ENCODE measurements around the gene CHCHD3. TPM values are rescaled to one million over a fixed set of nuclear protein-coding genes. Genes with fewer than 3 reads are reported as not detected.

The CHCHD3 gene
- total and polyA plus RNA-seq, 2 of the 4 experiments (the other 2 are of a cell fraction) = 56.9 to 141 TPM

DNA sequence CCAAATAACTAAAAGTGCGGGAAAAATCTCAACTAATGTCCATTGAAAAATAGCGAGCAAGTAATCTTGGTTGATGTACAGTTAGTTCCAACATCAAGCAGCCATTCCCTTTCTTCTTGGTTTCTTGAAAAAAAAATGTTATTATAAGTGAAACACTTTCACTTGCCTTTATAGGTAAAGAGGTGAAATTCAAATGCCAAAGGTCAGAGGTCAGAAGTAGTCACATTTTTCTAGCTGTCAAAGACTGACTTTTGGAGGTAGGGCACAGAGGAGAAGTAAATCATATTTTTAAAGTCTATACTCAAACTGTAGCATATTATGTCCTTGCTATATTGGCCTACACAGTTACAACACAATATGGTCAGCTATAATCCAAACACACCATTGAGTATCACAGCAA, 62.3 kb downstream of the CHCHD3 start:
- TF ChIP-seq SMC3 (IDR thresholded peaks at IDR 0.05; ENCODE audit: low read depth, low read length) (no peak), FOS (IDR thresholded peaks at IDR 0.05; ENCODE audit: low read depth, low read length) (no peak), RCOR1 (IDR thresholded peaks at IDR 0.05; ENCODE audit: insufficient replicate concordance, low read length) (no peak)
- no peak for DNase-seq
- in situ Hi-C loops (cut with MboI; ENCODE audit: low sequenced_read_pairs) (no loop called here), dilution Hi-C loops (cut with HindIII; ENCODE audit: low sequenced_read_pairs, unreplicated experiment) (no loop called here), intact Hi-C loops (cut with micrococcal nuclease) (loop anchor here (10.0 kb wide), 1 partner anchor 55 kb away; no protein-coding TSS in a partner anchor)
- no peaks in the 10 kb centered on the region for H3K36me3 ChIP-seq (ENCODE audit: control insufficient read depth, insufficient read depth, low read length)
- no peak overlapping the region for H3K4ac ChIP-seq (ENCODE audit: low read depth, low read length)
- H3K4me2 ChIP-seq (ENCODE audit: low read depth, low read length) = no peak overlapping the region
- H2AK9ac ChIP-seq (replicated peaks; ENCODE audit: low read depth, low read length, poor library complexity) = no peak overlapping the region
- POLR2A ChIA-PET (ENCODE audit: unreplicated experiment) = no interaction called here
- H2BK15ac ChIP-seq (ENCODE audit: low read depth, low read length) = no peak overlapping the region
- H2BK120ac ChIP-seq (ENCODE audit: low read depth, low read length) = no peak overlapping the region
- no peak overlapping the region for H3K14ac ChIP-seq (replicated peaks; ENCODE audit: low read depth, low read length)
- no peak overlapping the region for H3K27ac ChIP-seq (ENCODE audit: insufficient read depth, low read length)
- BruUV-seq (replicated peaks) = no TSS peak
- H4K20me1 ChIP-seq (ENCODE audit: insufficient read depth, low read length) = no peaks in the 10 kb centered on the region
- no peak overlapping the region for H3K9ac ChIP-seq (ENCODE audit: low read depth, low read length)
- H4K8ac ChIP-seq (ENCODE audit: low read depth in 2 of 2, low read length in 2 of 2) = no peak overlapping the region
- H3K23ac ChIP-seq (ENCODE audit: low read depth, low read length) = no peak overlapping the region
- no peak overlapping the region for H3K4me3 ChIP-seq (ENCODE audit: insufficient read depth, low read depth, low read length)
- no peaks in the 10 kb centered on the region for H3K27me3 ChIP-seq (ENCODE audit: control insufficient read depth, insufficient read depth, low read length)
- H2BK5ac ChIP-seq (ENCODE audit: low read depth, low read length, poor library complexity, severe bottlenecking) = no peak overlapping the region
- peaks cover 22 to 23% of the 10 kb centered on the region in 2 experiments for H3K79me1 ChIP-seq (ENCODE audit: low read depth in 1 of 2, low read length in 2 of 2)
- CTCF ChIA-PET = no interaction called here
- H4K5ac ChIP-seq (ENCODE audit: low read depth, low read length) = no peak overlapping the region
- peaks cover 2% of the 10 kb centered on the region; the same call in 1 of the 2 replicates for H3K9me1 ChIP-seq (ENCODE audit: insufficient read depth, low read length)
- H3K4me1 ChIP-seq (ENCODE audit: control insufficient read depth, insufficient read depth, low read length) = no peaks in the 10 kb centered on the region
- no peak overlapping the region for H4K91ac ChIP-seq (ENCODE audit: insufficient read depth, low read depth, low read length)
- H3K9me3 ChIP-seq (ENCODE audit: control insufficient read depth, insufficient read depth, low read length) = no peaks in the 10 kb centered on the region
- no peak overlapping the region for H2BK20ac ChIP-seq (ENCODE audit: low read depth, low read length)
- no peak overlapping the region for H3K18ac ChIP-seq (ENCODE audit: low read depth, low read length)
- no peak overlapping the region for H2AK5ac ChIP-seq (ENCODE audit: low read depth, low read length)
- no CpG with 5 or more reads among the region's 2 CpGs for WGBS, 2 experiments (ENCODE audit: extremely low coverage in 2 of 2, insufficient read length in 1 of 2)
- H2AFZ ChIP-seq (replicated peaks; ENCODE audit: low read length, poor library complexity) = no peak overlapping the region
- no peak overlapping the region for H3K56ac ChIP-seq (ENCODE audit: extremely low read depth, insufficient read depth, low read length)
- no peak for ATAC-seq (ENCODE audit: low read depth)
